Fibroblast of peridontal ligament (primary cell): Measurements from ENCODE around the gene RARA.

Source experiments
- DNase-seq: peaks from one replicate; pipeline ENCODE4 v3.0.0-alpha.2; 2010; ENCODE audit errors: extremely low read depth

RARA gene

DNA sequence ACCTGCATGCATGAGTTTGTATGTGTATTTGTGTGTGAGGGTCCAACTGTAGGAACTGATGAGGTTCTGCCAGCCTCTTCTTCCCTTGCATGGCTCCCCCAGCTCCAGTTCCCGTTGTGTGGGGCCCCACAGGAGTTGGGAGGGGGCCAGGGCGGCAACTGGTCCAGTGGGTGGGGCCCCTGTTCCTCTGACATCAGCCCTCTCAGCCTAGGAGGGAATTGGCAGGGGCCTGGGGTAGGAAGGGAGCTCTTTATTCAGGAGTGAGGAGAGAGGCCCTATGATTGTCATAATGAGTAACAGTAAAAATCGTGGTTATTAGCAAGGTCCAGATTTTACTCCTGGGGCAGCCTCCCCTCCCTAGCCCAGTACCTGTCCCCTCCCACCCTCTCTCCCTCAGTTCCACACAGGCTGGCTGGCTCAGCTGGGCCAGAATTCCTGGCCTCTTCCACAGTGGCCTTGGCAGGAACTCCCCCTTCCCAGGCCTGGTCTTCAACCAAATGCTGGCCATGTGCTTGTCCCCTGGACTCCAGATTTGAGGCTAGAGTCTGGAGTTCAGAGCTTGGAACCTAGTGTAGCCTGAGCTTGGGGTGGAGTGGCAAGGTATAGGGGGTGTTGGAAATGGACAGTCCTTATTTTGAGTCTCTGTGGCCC, 18.9 kb downstream of the RARA start:
- DNase-seq: peak; percentile 42

DNA sequence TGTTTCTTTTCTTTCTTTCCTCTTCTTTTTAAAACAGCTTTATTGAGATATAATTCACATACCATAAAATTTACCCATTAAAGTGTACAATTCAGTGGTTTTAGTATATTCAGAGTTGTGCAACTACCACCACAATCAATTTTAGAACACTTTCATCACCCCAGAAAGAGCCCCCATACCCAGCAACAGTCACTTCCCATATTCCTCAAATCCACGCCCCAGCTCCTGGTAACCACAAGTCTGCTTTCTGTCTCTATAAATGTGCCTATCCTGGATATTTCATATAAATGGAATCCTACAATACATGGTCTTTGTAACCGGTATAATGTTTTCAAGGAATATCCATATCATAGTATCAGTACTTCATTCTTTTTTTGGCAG, 19.4 kb downstream of the RARA start:
- DNase-seq: no peak

DNA sequence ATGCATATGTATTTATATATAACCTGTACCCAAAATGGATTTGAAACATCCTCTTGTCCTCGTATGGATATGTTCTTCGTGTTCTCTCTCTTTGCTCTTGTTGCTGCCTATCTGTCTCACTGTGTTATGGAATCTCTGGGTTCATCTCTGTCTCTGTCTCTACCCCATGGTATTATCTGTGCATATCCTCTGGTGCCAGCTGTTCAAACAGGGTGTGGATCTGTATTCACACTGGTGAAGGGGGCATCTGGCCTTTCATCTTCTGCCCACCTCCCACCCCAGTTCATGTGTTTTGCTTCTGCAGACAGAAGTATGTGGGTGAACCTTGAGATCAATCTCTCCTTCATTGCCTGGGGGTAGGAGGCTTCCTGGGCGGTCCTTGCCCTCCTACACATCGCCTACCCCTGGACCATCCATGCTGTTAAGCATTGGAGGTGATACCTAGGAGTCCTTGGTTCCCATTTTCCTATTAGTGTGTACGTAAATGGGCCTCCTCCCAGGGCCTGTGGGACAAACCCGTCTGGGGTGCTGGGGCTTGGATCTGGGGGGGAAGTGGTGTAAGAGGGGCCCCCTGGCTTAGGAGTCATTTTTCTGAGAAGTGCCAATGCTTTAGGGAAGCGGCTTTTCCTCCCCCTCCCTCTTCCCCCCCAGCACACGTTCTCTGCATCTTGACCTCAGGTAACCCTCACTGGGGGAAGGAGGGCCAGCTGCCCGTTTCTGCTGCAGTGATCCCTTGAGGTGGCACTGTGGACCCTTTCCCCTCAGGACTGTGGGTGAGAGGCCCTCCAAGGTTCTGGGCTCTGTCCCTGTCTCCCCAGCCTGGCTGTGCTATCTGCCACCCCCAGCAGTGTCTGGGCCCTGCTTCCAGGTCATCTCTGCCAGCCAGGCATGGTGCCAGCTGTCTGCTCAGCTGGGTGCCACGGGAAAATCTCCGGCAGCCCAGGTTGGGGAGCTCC, 21.1 kb downstream of the RARA start:
- no peak for DNase-seq

DNA sequence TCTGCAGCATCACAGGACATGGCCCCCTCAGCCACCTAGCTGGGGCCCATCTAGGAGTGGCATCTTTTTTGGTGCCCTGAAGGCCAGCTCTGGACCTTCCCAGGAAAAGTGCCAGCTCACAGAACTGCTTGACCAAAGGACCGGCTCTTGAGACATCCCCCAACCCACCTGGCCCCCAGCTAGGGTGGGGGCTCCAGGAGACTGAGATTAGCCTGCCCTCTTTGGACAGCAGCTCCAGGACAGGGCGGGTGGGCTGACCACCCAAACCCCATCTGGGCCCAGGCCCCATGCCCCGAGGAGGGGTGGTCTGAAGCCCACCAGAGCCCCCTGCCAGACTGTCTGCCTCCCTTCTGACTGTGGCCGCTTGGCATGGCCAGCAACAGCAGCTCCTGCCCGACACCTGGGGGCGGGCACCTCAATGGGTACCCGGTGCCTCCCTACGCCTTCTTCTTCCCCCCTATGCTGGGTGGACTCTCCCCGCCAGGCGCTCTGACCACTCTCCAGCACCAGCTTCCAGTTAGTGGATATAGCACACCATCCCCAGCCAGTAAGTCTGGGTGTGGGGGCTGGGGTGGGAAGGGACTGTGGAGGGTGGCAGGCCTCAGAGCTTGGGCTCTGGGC, 22.0 kb downstream of the RARA start:
- no peak for DNase-seq

DNA sequence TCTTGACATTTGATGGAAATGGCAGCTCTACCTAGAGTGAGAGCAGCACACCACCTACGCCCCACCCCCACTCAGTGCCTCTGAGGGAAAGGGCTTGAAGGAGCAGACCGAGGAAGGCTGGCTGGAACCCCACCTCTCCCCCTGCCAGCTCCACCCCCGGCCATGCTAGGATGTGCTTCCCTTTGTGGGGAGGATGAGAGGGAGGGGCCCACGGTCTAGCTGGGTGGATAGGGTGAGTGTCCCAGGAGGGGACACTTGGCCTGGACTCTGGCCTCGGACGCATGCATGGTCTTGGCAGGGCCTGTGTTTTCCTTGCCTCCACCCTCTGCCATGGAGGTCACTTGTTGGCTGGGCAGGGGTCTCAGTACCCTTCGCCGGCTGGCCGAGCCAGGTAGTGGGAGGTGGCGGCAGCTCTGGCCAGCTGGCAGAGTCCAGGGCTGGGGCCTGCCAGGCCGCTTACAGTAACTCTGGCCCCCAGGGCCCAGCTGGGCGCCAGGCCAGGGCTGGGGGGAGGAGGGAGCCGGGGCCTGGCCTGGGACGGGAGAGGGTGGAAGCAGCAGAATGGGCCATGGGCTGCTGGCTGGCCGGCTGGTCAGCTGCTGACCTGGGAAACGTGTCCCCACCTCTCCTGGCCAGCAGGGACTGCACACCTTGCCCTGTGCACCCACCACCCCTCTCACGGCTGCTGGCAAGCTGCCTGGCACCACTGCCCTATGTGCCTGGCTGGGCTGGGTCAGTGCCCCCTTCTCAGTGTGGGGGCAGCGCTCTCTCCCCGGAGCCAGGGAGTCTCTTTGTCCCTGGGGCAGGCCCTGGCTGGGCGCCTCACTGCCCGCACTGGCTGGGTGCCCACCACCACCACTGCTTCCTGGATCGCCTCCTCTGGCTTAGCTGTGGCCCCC, 23.0 kb downstream of the RARA start:
- DNase-seq: peak; percentile 75

DNA sequence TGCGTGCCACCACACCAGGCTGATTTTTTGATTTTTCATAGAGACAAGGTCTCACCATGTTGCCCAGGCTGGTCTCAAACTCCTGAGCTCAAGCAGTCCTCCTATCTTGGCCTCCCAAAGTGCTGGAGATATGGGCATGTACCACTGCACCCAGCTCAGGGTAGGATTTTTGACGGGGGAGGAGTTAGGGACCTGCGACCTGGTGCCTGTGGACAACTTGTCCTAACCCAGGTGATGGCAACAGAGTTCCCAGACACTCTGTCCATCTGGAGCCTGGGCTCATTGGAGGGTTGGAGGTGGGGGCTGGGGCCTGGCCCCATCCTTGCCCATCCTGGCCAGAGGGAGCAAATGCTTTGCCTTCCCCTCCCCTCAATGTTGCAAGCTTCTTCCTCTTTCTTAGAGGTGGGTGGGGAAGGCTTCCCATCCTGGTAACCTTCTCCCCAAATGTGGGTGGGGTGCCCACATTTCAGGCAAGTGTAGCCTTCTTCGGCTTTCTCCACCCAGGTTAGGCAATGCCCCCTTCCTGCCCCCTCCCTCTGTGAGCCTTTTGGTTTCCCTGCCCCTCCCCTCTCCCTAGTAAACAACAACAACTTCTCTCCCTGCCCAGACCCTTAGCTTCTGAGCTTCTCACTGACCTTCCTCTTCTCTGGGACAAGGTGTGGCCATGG, 24.9 kb downstream of the RARA start:
- DNase-seq: no peak

DNA sequence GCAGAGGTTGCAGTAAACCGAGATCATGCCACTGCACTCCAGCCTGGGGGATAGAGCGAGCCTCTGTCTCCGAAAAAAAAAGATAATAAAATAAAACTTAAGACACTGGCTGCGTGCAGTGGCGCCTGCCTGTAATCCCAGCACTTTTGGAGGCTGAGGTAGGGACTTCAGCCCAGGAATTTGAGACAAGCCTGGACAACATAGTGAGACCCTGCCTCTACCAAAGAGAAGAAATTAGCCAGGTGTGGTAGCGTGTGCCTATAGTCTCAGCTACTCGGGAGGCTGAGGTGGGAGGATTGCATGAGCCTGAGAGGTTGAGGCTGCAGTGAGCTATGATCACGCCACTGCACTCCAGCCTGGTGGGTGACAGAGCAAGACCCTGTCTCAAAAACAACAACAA, 26.6 kb downstream of the RARA start:
- DNase-seq: no peak

DNA sequence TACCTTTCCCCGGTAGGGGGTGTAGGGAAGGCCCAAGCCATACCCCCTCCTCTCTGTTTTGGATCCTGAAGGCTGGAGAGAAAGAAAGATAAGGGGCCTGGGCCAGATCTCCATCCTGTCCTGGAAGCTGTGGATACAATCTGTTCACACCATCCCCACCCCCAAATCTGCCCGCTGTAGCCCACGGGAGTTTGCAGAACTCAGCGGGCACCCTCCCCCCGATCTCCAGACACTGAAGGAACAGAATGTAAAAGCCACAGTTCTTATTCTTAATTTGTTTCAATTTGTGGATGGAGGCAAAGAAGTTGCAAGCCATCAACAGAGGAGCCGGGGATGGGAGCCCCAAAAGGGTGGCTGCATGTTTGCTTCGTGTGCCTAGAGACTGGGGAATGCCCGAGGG, 28.4 kb downstream of the RARA start:
- no peak for DNase-seq

DNA sequence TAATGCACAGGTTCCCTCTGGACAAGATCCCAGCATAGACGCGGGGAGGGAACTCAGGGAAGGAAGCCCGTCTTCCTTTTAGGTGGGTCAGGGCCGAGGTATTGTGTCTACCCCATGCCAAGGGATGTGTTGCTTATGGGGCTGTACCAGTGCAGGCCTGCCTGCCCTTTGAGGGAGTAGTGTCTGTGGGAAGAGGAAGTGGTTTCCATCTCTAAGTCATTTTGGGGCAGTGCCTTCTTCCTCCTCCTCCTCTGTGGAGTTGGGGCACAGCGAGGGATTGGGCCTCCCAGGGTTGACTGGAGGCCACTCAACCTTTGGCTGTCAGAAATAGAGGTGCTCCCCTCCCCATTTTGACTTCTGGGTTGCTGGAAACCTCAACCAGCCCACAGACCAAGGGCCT, 29.1 kb downstream of the RARA start:
- DNase-seq: no peak

DNA sequence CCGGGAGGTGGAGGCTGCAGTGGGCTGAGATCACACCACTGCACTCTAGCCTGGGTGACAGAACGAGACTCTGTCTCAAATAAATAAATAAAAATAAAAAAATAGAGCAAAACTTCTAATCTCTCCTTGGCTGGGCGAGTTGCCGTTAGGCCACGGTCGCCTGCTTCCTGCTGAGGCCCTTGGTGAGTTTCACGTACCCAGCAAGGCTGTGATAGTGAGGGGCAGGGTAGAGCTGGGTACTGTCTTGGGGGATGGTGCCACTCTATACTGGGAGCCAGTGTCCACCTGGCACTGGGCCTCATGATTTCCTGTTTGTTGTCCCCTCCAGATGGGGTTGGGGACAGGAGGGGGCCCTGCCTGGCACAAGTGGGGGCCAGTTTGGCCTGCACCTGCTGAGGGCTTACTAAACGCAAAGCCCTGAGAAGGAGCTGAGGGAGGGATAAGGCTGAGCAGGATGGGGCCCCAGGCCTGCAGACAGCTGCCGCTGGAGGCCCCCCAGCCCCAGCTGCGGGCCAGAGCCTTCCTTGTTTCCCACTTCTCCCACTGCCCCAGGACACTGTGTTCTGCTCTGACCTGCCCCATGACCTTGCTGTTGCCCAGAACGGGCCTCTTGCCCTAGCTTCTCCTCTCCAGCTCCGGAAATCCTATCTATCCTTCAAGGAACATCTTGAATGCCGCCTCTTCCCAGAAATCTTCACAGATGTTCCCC, 30.1 kb downstream of the RARA start:
- DNase-seq: no peak

DNA sequence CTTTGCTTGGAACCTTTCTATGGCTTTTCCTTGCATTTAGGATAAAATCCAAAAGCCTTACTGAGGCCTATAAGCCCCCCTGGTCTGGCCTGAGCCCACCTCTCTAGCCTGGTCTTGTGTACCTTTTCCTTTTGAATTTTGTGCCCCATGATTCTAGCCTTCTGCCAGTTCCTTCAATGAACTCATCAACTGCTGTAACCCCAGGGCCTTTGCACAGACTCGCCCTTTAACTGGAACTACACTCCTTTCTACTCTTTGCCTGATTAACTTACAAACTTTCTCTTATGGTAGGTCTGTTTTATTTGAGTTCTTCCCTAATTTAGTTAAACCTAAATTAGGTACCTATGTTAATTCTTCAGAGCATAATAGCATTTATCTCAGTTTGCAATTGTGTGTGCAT, 31.3 kb downstream of the RARA start:
- DNase-seq: no peak

DNA sequence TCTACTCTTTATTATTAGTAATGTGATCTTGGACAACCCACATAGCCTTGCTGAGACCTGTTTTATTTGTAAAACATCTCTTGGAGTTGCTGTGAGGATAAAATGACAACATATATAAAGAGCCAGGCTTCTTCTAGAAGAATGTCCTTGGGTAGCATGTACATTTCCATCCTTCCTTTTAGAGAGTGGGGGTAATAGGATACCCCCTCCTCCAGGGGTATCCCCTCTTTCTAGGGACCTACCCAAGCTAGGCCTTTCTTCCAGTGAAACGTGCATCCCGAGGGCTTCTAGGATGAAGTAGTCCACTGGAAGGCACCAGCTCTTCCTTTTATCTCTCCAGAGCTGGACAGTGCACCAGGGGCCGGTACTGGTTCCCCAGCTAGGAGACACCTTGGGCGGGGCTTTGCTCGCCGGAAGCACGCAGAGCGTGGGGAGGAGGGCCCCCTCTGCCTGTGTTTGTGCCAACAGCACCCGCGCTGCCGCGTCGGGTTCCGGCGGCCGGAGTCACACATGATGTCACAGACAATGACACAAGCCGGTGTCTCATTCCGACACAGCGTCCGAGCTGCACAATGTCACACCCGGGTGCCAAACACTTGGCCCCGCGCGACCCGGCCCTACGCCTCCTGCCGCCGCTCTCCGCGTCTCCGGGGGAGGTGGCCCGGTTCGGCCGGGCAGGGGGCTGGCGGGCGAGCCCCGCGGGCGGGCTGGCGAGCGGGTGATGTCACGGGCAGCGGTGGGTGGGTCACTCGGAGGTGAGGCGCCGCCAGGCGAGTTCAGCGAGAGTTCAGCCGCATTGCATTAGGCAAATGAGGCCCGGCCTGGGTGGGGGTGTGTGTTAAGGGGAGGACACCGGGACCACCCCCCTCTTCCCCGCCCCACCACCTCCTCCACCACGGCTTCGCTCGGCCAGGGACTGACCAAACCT, 32.2 kb downstream of the RARA start:
- DNase-seq: no peak

DNA sequence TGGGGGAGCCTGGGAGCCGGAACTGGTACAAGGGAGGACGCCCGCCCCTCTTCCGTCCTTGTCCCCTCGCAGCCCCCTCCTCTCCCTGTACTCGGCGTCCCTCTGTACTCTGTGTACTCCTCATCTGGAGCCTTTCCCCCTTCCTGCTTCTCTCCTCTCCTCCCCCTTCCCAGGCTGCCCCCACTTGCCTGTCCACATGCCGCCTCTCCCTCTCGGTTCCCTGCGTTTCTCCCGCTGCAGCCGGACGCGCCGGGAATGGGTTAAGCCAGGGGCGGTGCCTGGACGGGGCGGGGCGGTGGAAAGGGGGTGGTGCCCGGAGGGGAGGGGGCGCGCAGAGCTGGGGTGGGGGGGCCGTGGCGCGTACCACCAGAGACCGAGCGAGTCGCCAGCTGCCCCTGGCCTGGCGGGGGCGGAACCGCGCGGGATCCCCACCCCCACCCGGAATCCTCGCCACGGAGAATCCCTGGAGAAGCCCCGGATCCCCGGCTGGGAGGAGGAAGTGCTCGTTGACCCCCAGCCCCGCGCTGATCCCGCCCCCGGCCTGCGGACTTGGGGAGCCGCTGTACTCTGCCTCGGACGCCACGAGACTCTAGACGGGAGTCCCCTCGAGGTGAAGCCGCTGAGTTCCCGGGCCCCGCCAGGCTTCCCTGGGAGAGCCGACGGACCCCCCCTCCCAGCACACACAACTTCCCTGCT, 33.0 kb downstream of the RARA start:
- DNase-seq: no peak

DNA sequence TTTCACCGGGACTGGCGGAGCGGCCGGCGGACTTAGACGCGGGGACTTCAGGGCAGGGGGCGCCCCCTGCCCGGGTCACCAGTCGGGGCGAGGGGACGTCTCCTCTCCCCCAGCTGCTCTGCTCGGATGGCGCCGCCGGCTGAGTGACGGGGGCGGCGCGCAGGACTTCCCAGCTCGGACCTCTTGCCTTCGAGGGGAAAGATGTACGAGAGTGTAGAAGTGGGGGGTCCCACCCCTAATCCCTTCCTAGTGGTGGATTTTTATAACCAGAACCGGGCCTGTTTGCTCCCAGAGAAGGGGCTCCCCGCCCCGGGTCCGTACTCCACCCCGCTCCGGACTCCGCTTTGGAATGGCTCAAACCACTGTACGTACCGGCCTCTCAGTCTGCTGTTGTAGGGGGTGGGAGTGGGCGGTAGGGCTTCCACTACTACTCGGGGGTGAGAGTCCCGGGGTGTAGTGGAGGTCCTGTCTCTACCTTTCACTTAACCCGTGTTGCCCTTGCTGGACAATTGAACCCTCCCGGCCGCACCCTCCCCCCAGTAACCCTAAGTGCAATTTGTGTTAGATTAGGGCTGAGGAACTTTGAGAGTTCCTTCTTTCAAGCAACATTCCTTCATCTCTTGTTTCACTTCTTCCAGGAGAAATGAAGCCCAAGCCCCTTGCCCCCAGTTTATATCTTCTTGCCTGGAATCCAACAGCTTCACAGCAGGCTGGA, 33.7 kb downstream of the RARA start:
- DNase-seq: no peak

DNA sequence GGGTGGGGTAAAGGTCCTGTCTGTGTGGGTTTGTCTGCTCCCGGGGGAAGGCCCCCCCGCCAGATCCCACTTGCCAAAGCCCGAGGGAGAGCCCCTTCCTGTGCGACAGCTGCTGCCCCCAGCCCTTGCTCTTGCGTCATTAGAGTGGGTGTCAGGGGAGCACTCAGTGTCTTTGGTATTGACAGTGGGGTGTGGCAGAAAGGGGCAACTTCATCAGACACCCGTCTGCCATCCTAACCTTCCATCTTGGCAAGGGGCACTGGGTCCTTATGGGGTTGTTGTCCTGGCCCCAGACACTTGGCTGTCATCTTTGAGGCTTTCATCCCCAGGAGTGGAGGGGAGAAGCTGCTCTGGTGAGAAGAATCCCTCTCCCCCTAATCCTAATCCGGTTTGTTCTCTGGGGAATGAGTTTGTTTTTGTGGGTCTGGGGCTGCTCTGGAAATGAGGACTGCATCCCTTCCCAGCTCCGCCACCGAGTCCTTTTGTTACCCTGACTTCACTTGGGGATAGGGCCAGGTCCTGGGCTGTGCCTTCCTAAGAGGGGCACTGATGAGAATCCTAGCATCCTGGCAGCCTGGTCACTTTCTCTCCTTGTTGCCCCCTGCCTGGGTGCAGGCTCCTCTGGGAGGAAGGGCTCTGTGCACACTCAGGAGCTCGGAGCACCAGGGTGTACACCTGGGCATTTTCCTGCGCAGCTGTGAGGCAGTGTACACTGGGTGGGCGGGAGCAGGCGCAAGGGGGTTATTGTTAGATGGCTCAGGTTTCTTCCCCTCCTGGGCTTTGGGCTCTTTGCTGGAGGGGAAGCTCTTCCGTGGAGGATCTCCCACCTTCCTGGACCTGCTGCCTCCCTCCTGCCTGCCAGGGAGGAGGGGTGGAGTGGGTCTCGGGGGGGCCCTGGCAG, 34.5 kb downstream of the RARA start:
- DNase-seq: no peak

DNA sequence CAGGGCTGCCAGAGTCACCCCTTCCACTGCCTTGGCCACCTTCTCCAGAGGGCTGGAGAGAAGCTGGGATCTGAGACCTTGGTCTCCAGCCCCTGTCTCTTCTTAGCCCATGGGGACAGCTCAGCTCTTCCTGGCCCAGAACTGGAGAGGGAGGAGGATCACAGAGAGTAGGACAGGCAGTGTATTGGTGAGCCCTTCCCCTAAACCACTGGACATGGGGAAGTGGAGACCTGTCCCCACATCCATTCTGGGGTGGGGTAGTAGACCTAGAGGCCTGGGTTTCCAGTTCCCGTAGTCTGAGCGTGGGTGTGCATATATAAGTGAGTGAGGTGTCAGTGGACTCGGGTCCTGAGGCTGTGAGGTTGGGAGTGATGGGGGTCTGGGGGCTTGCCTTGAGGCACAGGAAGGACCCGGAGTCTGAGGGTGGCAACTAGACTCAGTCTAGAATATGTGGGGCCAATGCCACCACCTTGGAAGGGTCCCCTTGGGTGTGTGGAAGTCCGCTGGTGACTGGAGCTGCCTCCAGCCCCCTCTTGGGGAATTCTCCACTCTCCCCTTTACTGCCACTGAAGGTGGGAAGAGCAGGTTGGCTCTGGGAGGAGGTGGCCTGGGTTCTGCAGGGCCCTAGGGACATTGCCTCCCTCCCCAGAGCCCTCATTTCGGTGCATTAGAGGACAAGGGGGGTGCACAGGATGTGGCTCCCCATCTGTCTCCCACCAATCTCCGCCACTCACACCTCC, 35.6 kb downstream of the RARA start:
- no peak for DNase-seq
